H1 (cell line): ENCODE data around the gene CDH10.

Experiments
- ATF2 ChIP-seq: IDR thresholded peaks from 2 replicates; pipeline ENCODE4 v1.6.1; 2012; ENCODE audit warnings: low read length, inconsistent platforms
- POLR2A ChIP-seq, 2 experiments: IDR thresholded peaks; 1 replicate in 1 of 2; 2 replicates in 1 of 2; pipeline ENCODE4 v1.6.1; 2011; ENCODE audit warnings: low read depth in 2 of 2, low read length in 2 of 2, mild to moderate bottlenecking in 2 of 2; ENCODE audit errors: control extremely low read depth in 1 of 2

GRCh38 chr5:24632353-24632752, 12.4 kb downstream of the CDH10 start:
- TF ChIP-seq ATF2 (no peak), POLR2A (IDR thresholded peaks at IDR 0.05; ENCODE audit: control extremely low read depth in 1 of 2, low read depth in 2 of 2, low read length in 2 of 2) (no peak)
